ENCODE measurements around the gene ARHGEF4. TPM values are rescaled to one million over a fixed set of nuclear protein-coding genes. Genes with fewer than 3 reads are reported as not detected.

Gene ARHGEF4
- total RNA-seq, 6 experiments from 2014 or later, result 0.44 to 6.7 (median 0.67) TPM; not detected in 2

DNA sequence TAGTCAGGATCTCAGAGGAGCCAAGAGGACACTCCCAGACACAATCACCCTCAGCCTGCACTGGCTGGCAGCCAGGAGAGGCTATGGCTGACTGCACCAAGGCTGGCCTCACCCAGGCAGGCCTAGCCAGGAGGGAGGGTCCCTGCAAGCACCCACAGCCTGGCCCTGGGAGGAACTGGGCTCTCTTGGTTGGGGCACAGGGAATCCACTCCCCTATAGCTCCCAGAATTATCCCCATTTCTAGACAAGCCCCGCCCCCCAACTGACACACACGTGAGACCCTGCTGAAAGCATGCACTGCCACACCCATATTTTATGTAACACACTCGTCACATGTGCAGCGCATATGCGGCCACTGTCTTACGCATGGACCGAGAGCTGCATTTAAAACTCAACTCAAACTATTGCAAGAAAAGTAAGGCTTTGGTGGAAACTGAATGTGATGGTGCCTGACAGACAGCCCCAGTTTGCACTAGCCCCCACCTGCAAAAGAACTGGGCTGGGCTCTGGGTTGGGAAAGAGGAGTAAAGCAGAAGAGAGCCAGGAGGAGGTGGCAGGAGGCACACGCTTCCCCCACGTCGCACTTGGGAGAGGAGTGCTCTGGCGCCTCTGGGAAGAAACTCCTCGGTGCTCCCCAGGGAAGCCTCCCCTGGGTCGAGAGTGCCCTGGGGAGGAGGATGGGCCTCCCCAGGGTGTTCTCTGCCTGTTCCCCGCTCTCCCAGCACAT lies 28.9 kb upstream of the ARHGEF4 start:
- Histone ChIP-seq H3K9me3 (no peaks in the 10 kb centered on the region), H3K4me1 (no peaks in the 10 kb centered on the region), H3K36me3 (no peaks in the 10 kb centered on the region), H3K27ac (no peak overlapping the region), H3K27me3 (no peaks in the 10 kb centered on the region), H3K4me3 (no peak overlapping the region)
- TF ChIP-seq POLR2A (IDR thresholded peaks at IDR 0.05), result no peak
- TF ChIP-seq, protein P1, sequence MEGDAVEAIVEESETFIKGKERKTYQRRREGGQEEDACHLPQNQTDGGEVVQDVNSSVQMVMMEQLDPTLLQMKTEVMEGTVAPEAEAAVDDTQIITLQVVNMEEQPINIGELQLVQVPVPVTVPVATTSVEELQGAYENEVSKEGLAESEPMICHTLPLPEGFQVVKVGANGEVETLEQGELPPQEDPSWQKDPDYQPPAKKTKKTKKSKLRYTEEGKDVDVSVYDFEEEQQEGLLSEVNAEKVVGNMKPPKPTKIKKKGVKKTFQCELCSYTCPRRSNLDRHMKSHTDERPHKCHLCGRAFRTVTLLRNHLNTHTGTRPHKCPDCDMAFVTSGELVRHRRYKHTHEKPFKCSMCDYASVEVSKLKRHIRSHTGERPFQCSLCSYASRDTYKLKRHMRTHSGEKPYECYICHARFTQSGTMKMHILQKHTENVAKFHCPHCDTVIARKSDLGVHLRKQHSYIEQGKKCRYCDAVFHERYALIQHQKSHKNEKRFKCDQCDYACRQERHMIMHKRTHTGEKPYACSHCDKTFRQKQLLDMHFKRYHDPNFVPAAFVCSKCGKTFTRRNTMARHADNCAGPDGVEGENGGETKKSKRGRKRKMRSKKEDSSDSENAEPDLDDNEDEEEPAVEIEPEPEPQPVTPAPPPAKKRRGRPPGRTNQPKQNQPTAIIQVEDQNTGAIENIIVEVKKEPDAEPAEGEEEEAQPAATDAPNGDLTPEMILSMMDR (IDR thresholded peaks at IDR 0.05), result no peak
- 66% methylated on average over 7 of the region's 14 CpGs for WGBS (ENCODE audit: insufficient coverage, low coverage, low lambda C conversion rate, missing lambda C conversion rate)
- intact Hi-C loops (cut with DNase I), result no loop called here
- DNase-seq (no peak), ATAC-seq (no peak)

DNA sequence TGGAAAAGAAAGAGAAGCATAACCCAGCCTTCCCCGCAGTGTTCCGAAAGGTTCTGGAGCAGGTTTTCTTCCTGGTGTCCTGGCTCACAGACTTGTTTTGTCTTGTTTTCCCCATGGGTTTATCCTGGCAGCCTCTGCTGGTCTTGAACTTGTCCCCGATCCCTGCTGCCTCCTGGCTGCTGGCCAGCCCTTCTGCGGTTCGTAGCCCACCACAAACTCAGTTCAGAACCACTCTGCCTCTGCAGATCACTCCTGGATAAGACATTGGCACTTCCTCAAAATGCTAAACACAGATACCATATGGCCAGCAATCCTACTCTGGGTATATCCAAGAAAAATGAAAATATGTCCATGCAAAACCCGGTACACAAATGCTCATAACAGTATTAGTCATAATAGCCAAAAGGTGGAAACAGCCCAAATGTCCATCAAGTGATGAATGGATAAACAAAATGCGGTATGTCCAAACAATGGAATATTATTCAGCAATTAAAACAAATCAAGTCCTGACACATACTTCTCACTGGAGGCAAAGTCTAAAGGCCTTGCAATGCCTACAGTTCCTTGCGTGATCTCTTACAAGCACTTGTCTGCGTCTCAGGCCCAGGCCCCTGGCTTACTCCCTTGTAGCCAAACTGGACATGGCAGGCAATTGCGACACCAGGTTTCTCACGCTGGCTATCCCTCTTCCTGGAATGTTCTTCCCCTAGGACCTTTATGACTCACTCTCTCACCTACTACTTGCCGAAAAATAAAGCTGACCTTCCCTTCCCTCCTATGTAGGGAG lies 28.0 kb upstream of the ARHGEF4 start:
- H3K36me3 ChIP-seq, result no peaks in the 10 kb centered on the region
- no peak overlapping the region for H3K27ac ChIP-seq
- DNase-seq (no peak), ATAC-seq (no peak)
- 54% methylated on average over 9 of the region's 12 CpGs for WGBS (ENCODE audit: insufficient coverage, low coverage, low lambda C conversion rate, missing lambda C conversion rate)
- no peak overlapping the region for H3K4me3 ChIP-seq
- H3K27me3 ChIP-seq, result no peaks in the 10 kb centered on the region
- no peaks in the 10 kb centered on the region for H3K4me1 ChIP-seq
- intact Hi-C loops (cut with DNase I), result no loop called here
- TF ChIP-seq, protein P1 (IDR thresholded peaks at IDR 0.05), result no peak
- TF ChIP-seq POLR2A (IDR thresholded peaks at IDR 0.05), result no peak
- H3K9me3 ChIP-seq, result no peaks in the 10 kb centered on the region

DNA sequence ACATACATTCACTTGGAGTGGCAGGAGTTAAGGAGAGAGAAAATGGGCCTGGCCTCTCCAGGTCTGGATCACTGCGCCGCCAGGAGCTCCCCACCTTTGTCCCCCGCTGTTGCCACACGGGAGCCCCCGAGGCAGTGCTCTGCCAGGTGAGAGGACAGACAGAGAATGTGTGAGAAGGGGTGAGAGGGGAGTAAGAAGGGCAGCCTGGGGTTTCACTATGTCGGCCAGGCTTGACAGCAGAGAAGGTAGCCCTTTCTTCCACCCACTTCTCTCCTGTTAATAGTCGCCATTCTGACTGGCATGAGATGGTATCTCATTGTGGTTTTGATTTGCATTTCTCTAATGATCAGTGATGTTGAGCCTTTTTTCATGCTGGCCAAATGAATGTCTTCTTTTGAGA lies 26.2 kb upstream of the ARHGEF4 start:
- H3K36me3 ChIP-seq, result no peaks in the 10 kb centered on the region
- 58% methylated on average over 7 of the region's 7 CpGs for whole genome bisulfite sequencing (ENCODE audit: insufficient coverage, low coverage, low lambda C conversion rate, missing lambda C conversion rate)
- no peak for DNase-seq

DNA sequence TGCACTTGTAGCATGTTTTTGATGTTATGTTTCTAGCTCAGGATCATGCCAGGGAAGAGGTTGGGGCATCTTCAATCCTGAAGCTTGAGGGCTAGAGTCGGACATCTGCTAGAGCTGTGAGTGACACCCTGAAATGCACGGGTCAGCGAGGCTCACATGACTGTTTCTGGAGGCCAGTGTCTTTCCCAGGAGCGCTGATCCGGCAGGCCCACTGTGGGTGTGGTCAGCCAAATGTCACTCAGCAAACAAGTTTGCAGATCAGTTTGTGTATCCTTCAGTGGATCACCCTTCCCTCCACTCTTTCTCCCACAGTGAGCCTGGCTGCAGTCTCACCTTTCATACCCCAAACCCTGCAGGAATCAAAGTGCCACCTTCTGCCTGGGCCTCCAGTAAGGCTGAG lies 23.0 kb upstream of the ARHGEF4 start:
- H3K36me3 ChIP-seq, result no peaks in the 10 kb centered on the region
- DNase-seq (no peak), ATAC-seq (no peak)
- H3K9me3 ChIP-seq, result no peaks in the 10 kb centered on the region
- WGBS (ENCODE audit: insufficient coverage, low coverage, low lambda C conversion rate, missing lambda C conversion rate), result no CpG with 5 or more reads among the region's 5 CpGs
- no peak overlapping the region for H3K27ac ChIP-seq
- intact Hi-C loops (cut with DNase I), result no loop called here
- no peak for TF ChIP-seq POLR2A (IDR thresholded peaks at IDR 0.05)
- TF ChIP-seq, protein P1 (IDR thresholded peaks at IDR 0.05), result no peak
- no peaks in the 10 kb centered on the region for H3K27me3 ChIP-seq
- H3K4me3 ChIP-seq, result no peak overlapping the region
- no peaks in the 10 kb centered on the region for H3K4me1 ChIP-seq

More for the DNA sequence above, 26.2 kb upstream of the ARHGEF4 start:
- H3K27me3 ChIP-seq, result no peaks in the 10 kb centered on the region
- H3K4me3 ChIP-seq, result no peak overlapping the region
- intact Hi-C loops (cut with DNase I), result no loop called here
- ATAC-seq, result no peak
- H3K4me1 ChIP-seq, result no peaks in the 10 kb centered on the region
- no peaks in the 10 kb centered on the region for H3K9me3 ChIP-seq
- H3K27ac ChIP-seq, result no peak overlapping the region
- no peak for TF ChIP-seq POLR2A (IDR thresholded peaks at IDR 0.05)
- TF ChIP-seq, protein P1 (IDR thresholded peaks at IDR 0.05), result no peak
